Lower leg skin (tissue), 3 donors: Measurements from ENCODE around the gene C1orf21.

ENCODE experiments used
- CTCF ChIP-seq, 3 donors: fragments of 450-650 bp; IDR thresholded peaks; one replicate each; pipeline ENCODE4 v1.5.1; 2016; ENCODE audit warnings: antibody characterized with exemption in 3 of 3, mild to moderate bottlenecking in 3 of 3, moderate library complexity in 2 of 3
- POLR2A ChIP-seq, 2 donors: fragments of 450-650 bp; IDR thresholded peaks; one replicate each; pipeline ENCODE4 v1.6.1; 2016 to 2017; ENCODE audit warnings: antibody characterized with exemption in 2 of 2, mild to moderate bottlenecking in 1 of 2, moderate library complexity in 1 of 2

- TF ChIP-seq POLR2A (IDR thresholded peaks at IDR 0.05) (no peak), CTCF (IDR thresholded peaks at IDR 0.05) (no peak)
Observed at GRCh38 chr1:184576822-184577221, 190.0 kb downstream of the C1orf21 start.
